Endodermal cell (in vitro differentiated cells): Measurements from ENCODE around the gene MT1M. TPM values are rescaled to one million over a fixed set of nuclear protein-coding genes. Genes with fewer than 3 reads are reported as not detected.

Experiments
- DNase-seq: peaks from one replicate; pipeline ENCODE4 v3.0.0-alpha.2; 2017
- H3K27ac ChIP-seq: 2 replicates; pipeline ENCODE4 v1.5.1; 2013; ENCODE audit warnings: mild to moderate bottlenecking, low read depth, low read length, moderate library complexity
- H3K27me3 ChIP-seq: 2 replicates; pipeline ENCODE4 v1.6.1; 2013; ENCODE audit warnings: mild to moderate bottlenecking, low read length, moderate library complexity; ENCODE audit not compliant: insufficient read depth, control insufficient read depth, poor library complexity, severe bottlenecking
- H3K36me3 ChIP-seq: 2 replicates; pipeline ENCODE4 v1.7.0; 2013; ENCODE audit warnings: mild to moderate bottlenecking, low read length, moderate library complexity; ENCODE audit not compliant: control insufficient read depth, insufficient read depth
- H3K4me1 ChIP-seq: one replicate; pipeline ENCODE4 v1.7.0; 2013; ENCODE audit warnings: low read length; ENCODE audit not compliant: control insufficient read depth, insufficient read depth
- H3K4me3 ChIP-seq: 2 replicates; pipeline ENCODE4 v1.5.1; 2013; ENCODE audit warnings: mild to moderate bottlenecking, low read length, moderate library complexity
- H3K9ac ChIP-seq: 2 replicates; pipeline ENCODE4 v1.6.1; 2013; ENCODE audit warnings: mild to moderate bottlenecking, low read length, moderate library complexity; ENCODE audit not compliant: poor library complexity, severe bottlenecking; ENCODE audit errors: extremely low read depth
- H3K9me3 ChIP-seq: 2 replicates; pipeline ENCODE4 v1.6.1; 2013; ENCODE audit warnings: mild to moderate bottlenecking, low read length, moderate library complexity; ENCODE audit not compliant: control insufficient read depth
- H3K27ac Mint-ChIP-seq: 2 replicates; pipeline ENCODE4 v1.8.0; 2020; ENCODE audit warnings: mixed read lengths
- H3K27me3 Mint-ChIP-seq: 2 replicates; pipeline ENCODE4 v1.8.0; 2021; ENCODE audit warnings: mild to moderate bottlenecking, mixed read lengths; ENCODE audit not compliant: insufficient read depth
- H3K36me3 Mint-ChIP-seq: 2 replicates; pipeline ENCODE4 v1.8.0; 2020; ENCODE audit warnings: low read depth, mixed read lengths
- H3K4me1 Mint-ChIP-seq: 2 replicates; pipeline ENCODE4 v1.8.0; 2020; ENCODE audit warnings: mixed read lengths
- H3K4me3 Mint-ChIP-seq: 2 replicates; pipeline ENCODE4 v1.8.0; 2020; ENCODE audit warnings: mild to moderate bottlenecking, moderate library complexity, mixed read lengths
- H3K9me3 Mint-ChIP-seq: 2 replicates; pipeline ENCODE4 v1.8.0; 2020; ENCODE audit warnings: mild to moderate bottlenecking, mixed read lengths
- WGBS, 2 experiments: methylation state at CpG; one replicate each; pipeline versions ENCODE4 v1.1.5 to v1.1.7; 2013; ENCODE audit warnings: missing lambda C conversion rate in 2 of 2, mixed read lengths in 1 of 2; ENCODE audit not compliant: insufficient coverage in 1 of 2, insufficient read length in 1 of 2; 5-methylcytosine and 5-hydroxymethylcytosine counted together
- total RNA-seq, 2 donors: library from RNA; stranded (reverse); fragmentation: NEBNext Ultra II Directional in 1 of 2; extraction: Animal tissue kit (Norgen Biotek cat#: 25700) in 1 of 2; gene quantifications; 2 replicates in 1 of 2; 3 replicates in 1 of 2; pipeline ENCODE4 v1.2.1, GENCODE V29; 2021
- TF ChIP-seq, protein P1 (sequence below): fragments of 200-600 bp; sonication (generic); conservative IDR thresholded peaks from 2 replicates; pipeline ENCODE4 v1.5.0; 2021; ENCODE audit warnings: antibody characterized with exemption, mild to moderate bottlenecking

The MT1M gene
- total RNA-seq, 2 donors from 2014 or later: not detected

DNA sequence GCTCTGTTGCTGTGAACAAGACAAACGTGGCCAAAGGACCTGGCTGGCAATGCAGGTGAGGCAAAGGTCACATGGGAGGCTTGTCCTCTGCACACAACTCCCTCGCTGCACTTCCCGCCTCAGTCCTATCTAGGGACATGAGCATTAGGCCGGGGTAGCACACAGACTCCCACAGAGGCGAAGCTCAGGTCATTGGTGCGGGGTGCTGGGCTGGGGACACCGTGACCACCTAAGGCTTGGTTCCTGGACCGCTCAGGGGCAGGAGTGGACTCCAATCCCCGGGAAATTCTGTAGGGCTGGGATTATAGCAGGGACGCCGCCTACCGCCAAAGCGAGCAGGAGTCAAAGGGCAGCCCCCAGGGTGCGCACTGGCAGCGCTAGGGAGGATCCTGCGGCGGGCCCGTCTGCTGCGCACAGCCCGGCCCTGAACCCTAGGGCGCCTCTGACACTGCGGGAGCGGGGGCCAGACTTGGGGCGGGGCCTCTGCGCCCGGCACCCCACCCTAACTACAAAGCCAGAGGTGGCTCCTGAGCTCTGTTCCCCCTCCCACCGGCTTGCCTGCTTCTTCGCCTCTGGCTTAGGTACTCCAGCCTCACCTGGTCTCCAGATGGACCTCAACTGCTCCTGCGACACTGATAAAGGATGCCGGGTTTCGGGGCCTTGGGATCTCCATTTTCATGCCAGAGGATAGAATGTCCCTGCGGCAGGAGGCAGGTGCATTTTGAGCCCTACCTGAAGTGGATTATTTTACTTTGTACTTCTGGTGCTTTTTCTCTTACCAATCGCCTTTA is 15.4 kb downstream of the MT1M start:
- no peaks in the 10 kb centered on the region for H3K36me3 ChIP-seq
- H3K27ac ChIP-seq: no peak overlapping the region
- Mint-ChIP-seq H3K36me3 (no peaks in the 10 kb centered on the region), H3K27ac (no peak overlapping the region), H3K4me3 (no peak overlapping the region), H3K27me3 (peaks cover 98% of the 10 kb centered on the region), H3K9me3 (no peaks in the 10 kb centered on the region), H3K4me1 (peaks cover 9% of the 10 kb centered on the region)
- TF ChIP-seq, protein P1, sequence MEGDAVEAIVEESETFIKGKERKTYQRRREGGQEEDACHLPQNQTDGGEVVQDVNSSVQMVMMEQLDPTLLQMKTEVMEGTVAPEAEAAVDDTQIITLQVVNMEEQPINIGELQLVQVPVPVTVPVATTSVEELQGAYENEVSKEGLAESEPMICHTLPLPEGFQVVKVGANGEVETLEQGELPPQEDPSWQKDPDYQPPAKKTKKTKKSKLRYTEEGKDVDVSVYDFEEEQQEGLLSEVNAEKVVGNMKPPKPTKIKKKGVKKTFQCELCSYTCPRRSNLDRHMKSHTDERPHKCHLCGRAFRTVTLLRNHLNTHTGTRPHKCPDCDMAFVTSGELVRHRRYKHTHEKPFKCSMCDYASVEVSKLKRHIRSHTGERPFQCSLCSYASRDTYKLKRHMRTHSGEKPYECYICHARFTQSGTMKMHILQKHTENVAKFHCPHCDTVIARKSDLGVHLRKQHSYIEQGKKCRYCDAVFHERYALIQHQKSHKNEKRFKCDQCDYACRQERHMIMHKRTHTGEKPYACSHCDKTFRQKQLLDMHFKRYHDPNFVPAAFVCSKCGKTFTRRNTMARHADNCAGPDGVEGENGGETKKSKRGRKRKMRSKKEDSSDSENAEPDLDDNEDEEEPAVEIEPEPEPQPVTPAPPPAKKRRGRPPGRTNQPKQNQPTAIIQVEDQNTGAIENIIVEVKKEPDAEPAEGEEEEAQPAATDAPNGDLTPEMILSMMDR: peak; percentile 53
- no peak overlapping the region for H3K9ac ChIP-seq
- no peak overlapping the region for H3K4me3 ChIP-seq
- H3K27me3 ChIP-seq: peaks cover 100% of the 10 kb centered on the region
- 48 to 76% methylated on average over 15 to 33 of the region's 33 CpGs for WGBS, 2 experiments
- no peaks in the 10 kb centered on the region for H3K9me3 ChIP-seq
- no peaks in the 10 kb centered on the region for H3K4me1 ChIP-seq
- peak; percentile 78 for DNase-seq

DNA sequence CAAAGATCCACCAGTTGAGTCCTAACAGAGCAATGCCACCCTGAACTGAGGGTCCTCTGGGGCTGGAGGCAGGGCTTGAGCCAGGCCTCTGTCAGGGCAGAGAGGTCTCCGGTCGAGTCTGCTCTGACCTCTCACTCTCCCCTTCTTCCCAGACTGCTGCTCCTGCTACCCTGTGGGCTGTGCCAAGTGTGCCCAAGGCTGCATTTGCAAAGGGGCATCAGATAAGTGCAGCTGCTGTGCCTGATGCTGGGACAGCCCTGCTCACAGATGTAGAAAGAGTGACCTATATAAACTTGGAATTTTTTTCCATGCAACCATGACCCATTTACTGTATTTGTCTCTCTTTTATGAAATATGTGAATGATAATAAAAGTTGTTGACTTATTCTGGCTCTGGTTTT is 16.8 kb downstream of the MT1M start:
- WGBS, 2 experiments: 96 to 100% methylated on average over 2 of the region's 2 CpGs
- Mint-ChIP-seq H3K4me1 (no peaks in the 10 kb centered on the region), H3K9me3 (no peaks in the 10 kb centered on the region), H3K27me3 (peaks cover 96% of the 10 kb centered on the region), H3K27ac (no peak overlapping the region), H3K4me3 (no peak overlapping the region), H3K36me3 (no peaks in the 10 kb centered on the region)
- H3K4me3 ChIP-seq: no peak overlapping the region
- H3K9me3 ChIP-seq: no peaks in the 10 kb centered on the region
- no peak overlapping the region for H3K27ac ChIP-seq
- H3K27me3 ChIP-seq: peaks cover 98% of the 10 kb centered on the region
- DNase-seq: no peak
- H3K9ac ChIP-seq: no peak overlapping the region
- H3K4me1 ChIP-seq: no peaks in the 10 kb centered on the region
- no peaks in the 10 kb centered on the region for H3K36me3 ChIP-seq
- TF ChIP-seq, protein P1: no peak

DNA sequence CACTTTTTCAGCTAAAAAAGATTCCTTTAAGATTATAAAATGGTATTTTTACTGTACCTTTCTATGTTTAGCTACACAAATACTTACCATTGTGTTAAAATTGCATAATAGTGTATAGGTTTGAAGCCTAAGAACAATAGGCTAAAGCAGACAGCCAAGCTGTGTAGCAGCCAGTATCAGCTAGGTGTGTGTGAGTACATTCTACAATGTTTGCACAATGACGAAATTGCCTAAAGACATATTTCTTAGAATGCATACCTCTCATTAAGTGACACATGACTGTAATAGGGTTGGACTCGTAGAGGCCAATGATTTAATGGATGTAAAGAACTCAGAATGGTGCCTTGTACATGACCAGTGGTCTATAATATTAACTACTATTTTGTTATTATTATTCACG is 17.4 kb downstream of the MT1M start:
- Histone ChIP-seq H3K4me1 (no peaks in the 10 kb centered on the region), H3K4me3 (no peak overlapping the region), H3K36me3 (no peaks in the 10 kb centered on the region), H3K27me3 (peaks cover 94% of the 10 kb centered on the region), H3K9me3 (no peaks in the 10 kb centered on the region), H3K9ac (no peak overlapping the region), H3K27ac (no peak overlapping the region)
- DNase-seq: no peak
- no peaks in the 10 kb centered on the region for H3K4me1 Mint-ChIP-seq
- H3K27me3 Mint-ChIP-seq: peaks cover 92% of the 10 kb centered on the region
- TF ChIP-seq, protein P1: no peak
- no peaks in the 10 kb centered on the region for H3K36me3 Mint-ChIP-seq
- H3K27ac Mint-ChIP-seq: no peak overlapping the region
- WGBS, 2 experiments: 86 to 95% methylated on average over 1 to 3 of the region's 3 CpGs
- no peaks in the 10 kb centered on the region for H3K9me3 Mint-ChIP-seq
- no peak overlapping the region for H3K4me3 Mint-ChIP-seq
